IPS-15b (cell line): ENCODE results near the gene BTBD8.

ENCODE experiments used
- H3K27me3 ChIP-seq: one replicate; pipeline ENCODE4 v1.6.1; 2013; ENCODE audit warnings: low read length; ENCODE audit not compliant: control insufficient read depth, insufficient read depth
- H3K36me3 ChIP-seq: one replicate; pipeline ENCODE4 v1.6.1; 2013; ENCODE audit warnings: low read length; ENCODE audit not compliant: control insufficient read depth, insufficient read depth
- H3K4me1 ChIP-seq: one replicate; pipeline ENCODE4 v1.6.1; 2013; ENCODE audit warnings: mild to moderate bottlenecking, low read length; ENCODE audit not compliant: control insufficient read depth, insufficient read depth
- H3K4me3 ChIP-seq: one replicate; pipeline ENCODE4 v1.5.1; 2013; ENCODE audit warnings: low read depth, low read length
- H3K9ac ChIP-seq: one replicate; pipeline ENCODE4 v1.6.1; 2013; ENCODE audit warnings: low read depth, mild to moderate bottlenecking, low read length
- H3K9me3 ChIP-seq: one replicate; pipeline ENCODE4 v1.6.1; 2013; ENCODE audit warnings: mild to moderate bottlenecking, low read length; ENCODE audit not compliant: control insufficient read depth, insufficient read depth

Gene BTBD8

GRCh38 chr1:92094595-92094994 is 14.4 kb downstream of the BTBD8 start:
- Histone ChIP-seq H3K4me3 (no peak overlapping the region), H3K9me3 (no peaks in the 10 kb centered on the region), H3K36me3 (no peaks in the 10 kb centered on the region), H3K27me3 (no peaks in the 10 kb centered on the region), H3K9ac (no peak overlapping the region), H3K4me1 (no peaks in the 10 kb centered on the region)

GRCh38 chr1:92095874-92096273 is 15.7 kb downstream of the BTBD8 start:
- no peaks in the 10 kb centered on the region for H3K4me1 ChIP-seq
- H3K9ac ChIP-seq, result no peak overlapping the region
- H3K9me3 ChIP-seq, result no peaks in the 10 kb centered on the region
- no peaks in the 10 kb centered on the region for H3K36me3 ChIP-seq
- no peak overlapping the region for H3K4me3 ChIP-seq
- no peaks in the 10 kb centered on the region for H3K27me3 ChIP-seq

- Histone ChIP-seq H3K9ac (no peak overlapping the region), H3K9me3 (no peaks in the 10 kb centered on the region), H3K36me3 (no peaks in the 10 kb centered on the region), H3K4me3 (no peak overlapping the region), H3K4me1 (no peaks in the 10 kb centered on the region), H3K27me3 (no peaks in the 10 kb centered on the region)
Measured at GRCh38 chr1:92096317-92096716, 16.2 kb downstream of the BTBD8 start.

- no peaks in the 10 kb centered on the region for H3K36me3 ChIP-seq
- H3K4me3 ChIP-seq, result no peak overlapping the region
- no peaks in the 10 kb centered on the region for H3K9me3 ChIP-seq
- no peaks in the 10 kb centered on the region for H3K4me1 ChIP-seq
- H3K9ac ChIP-seq, result no peak overlapping the region
- no peaks in the 10 kb centered on the region for H3K27me3 ChIP-seq
Measured at GRCh38 chr1:92105546-92106081, 25.5 kb downstream of the BTBD8 start.

GRCh38 chr1:92108631-92109030 is 28.5 kb downstream of the BTBD8 start:
- Histone ChIP-seq H3K4me1 (no peaks in the 10 kb centered on the region), H3K36me3 (no peaks in the 10 kb centered on the region), H3K9me3 (no peaks in the 10 kb centered on the region), H3K27me3 (no peaks in the 10 kb centered on the region), H3K4me3 (no peak overlapping the region), H3K9ac (no peak overlapping the region)

GRCh38 chr1:92117526-92117925 is 37.4 kb downstream of the BTBD8 start:
- H3K4me1 ChIP-seq, result no peaks in the 10 kb centered on the region
- no peaks in the 10 kb centered on the region for H3K36me3 ChIP-seq
- no peak overlapping the region for H3K9ac ChIP-seq
- H3K4me3 ChIP-seq, result no peak overlapping the region
- no peaks in the 10 kb centered on the region for H3K27me3 ChIP-seq
- no peaks in the 10 kb centered on the region for H3K9me3 ChIP-seq

GRCh38 chr1:92118826-92119225 is 38.7 kb downstream of the BTBD8 start:
- no peaks in the 10 kb centered on the region for H3K4me1 ChIP-seq
- no peaks in the 10 kb centered on the region for H3K27me3 ChIP-seq
- no peak overlapping the region for H3K9ac ChIP-seq
- no peaks in the 10 kb centered on the region for H3K9me3 ChIP-seq
- no peak overlapping the region for H3K4me3 ChIP-seq
- H3K36me3 ChIP-seq, result no peaks in the 10 kb centered on the region

- H3K27me3 ChIP-seq, result no peaks in the 10 kb centered on the region
- H3K36me3 ChIP-seq, result no peaks in the 10 kb centered on the region
- H3K4me3 ChIP-seq, result no peak overlapping the region
- no peaks in the 10 kb centered on the region for H3K9me3 ChIP-seq
- no peaks in the 10 kb centered on the region for H3K4me1 ChIP-seq
- H3K9ac ChIP-seq, result no peak overlapping the region
Measured at GRCh38 chr1:92123868-92124267, 43.7 kb downstream of the BTBD8 start.

GRCh38 chr1:92125204-92125603 is 45.1 kb downstream of the BTBD8 start:
- Histone ChIP-seq H3K36me3 (no peaks in the 10 kb centered on the region), H3K9ac (no peak overlapping the region), H3K9me3 (no peaks in the 10 kb centered on the region), H3K27me3 (no peaks in the 10 kb centered on the region), H3K4me3 (no peak overlapping the region), H3K4me1 (no peaks in the 10 kb centered on the region)

- no peaks in the 10 kb centered on the region for H3K27me3 ChIP-seq
- no peak overlapping the region for H3K4me3 ChIP-seq
- no peaks in the 10 kb centered on the region for H3K36me3 ChIP-seq
Measured at GRCh38 chr1:92126088-92126487, 45.9 kb downstream of the BTBD8 start.

GRCh38 chr1:92134331-92134730 is 54.2 kb downstream of the BTBD8 start:
- Histone ChIP-seq H3K4me1 (no peaks in the 10 kb centered on the region), H3K9me3 (no peaks in the 10 kb centered on the region), H3K36me3 (no peaks in the 10 kb centered on the region), H3K27me3 (no peaks in the 10 kb centered on the region), H3K4me3 (no peak overlapping the region), H3K9ac (no peak overlapping the region)

More at GRCh38 chr1:92126088-92126487, 45.9 kb downstream of the BTBD8 start:
- no peaks in the 10 kb centered on the region for H3K4me1 ChIP-seq
- no peak overlapping the region for H3K9ac ChIP-seq
- no peaks in the 10 kb centered on the region for H3K9me3 ChIP-seq

GRCh38 chr1:92136341-92136740 is 56.2 kb downstream of the BTBD8 start:
- no peaks in the 10 kb centered on the region for H3K36me3 ChIP-seq
- no peaks in the 10 kb centered on the region for H3K9me3 ChIP-seq
- no peak overlapping the region for H3K9ac ChIP-seq
- H3K27me3 ChIP-seq, result no peaks in the 10 kb centered on the region
- no peaks in the 10 kb centered on the region for H3K4me1 ChIP-seq
- H3K4me3 ChIP-seq, result no peak overlapping the region
